Measurements from ENCODE around the gene STXBP1.
A peak's percentile ranks its signal among the peaks of the same experiment; 100 is the strongest.

The STXBP1 gene

GRCh38 chr9:127714951-127715469 lies 102.9 kb downstream of the STXBP1 start:
- DNase-seq (ENCODE audit: insufficient read length) (no peak), FAIRE-seq (peak; percentile 48)
- no peak for TF ChIP-seq POLR2AphosphoS5 (IDR thresholded peaks at IDR 0.05; ENCODE audit: low read depth, low read length)
- TF ChIP-seq POLR2A (IDR thresholded peaks at IDR 0.05; ENCODE audit: low read depth, low read length) = no peak
- no peak for TF ChIP-seq TAF1 (IDR thresholded peaks at IDR 0.05; ENCODE audit: borderline replicate concordance, low read depth, low read length)

GRCh38 chr9:127715470-127716337 lies 103.6 kb downstream of the STXBP1 start, which contains the start of the genes PTRH1 and TTC16:
Gene PTRH1, minus strand, starts transcription at chr9:127715663. Its CDS starts 24 bp downstream, at chr9:127715639.
Gene TTC16, plus strand, starts transcription at chr9:127716079. Its CDS starts 67 bp downstream, at chr9:127716146.
- DNase-seq (ENCODE audit: insufficient read length) = peak; percentile 99
- FAIRE-seq = peak; percentile 100
- 0 out of 2 replicates have a peak, but pooled peaks have one; percentile 22 for TF ChIP-seq POLR2A (IDR thresholded peaks at IDR 0.05; ENCODE audit: low read depth, low read length)
- no peak for TF ChIP-seq TAF1 (IDR thresholded peaks at IDR 0.05; ENCODE audit: borderline replicate concordance, low read depth, low read length)

GRCh38 chr9:127716412-127716811 lies 104.3 kb downstream of the STXBP1 start:
- no peak for FAIRE-seq
- DNase-seq (ENCODE audit: insufficient read length) = no peak
- TF ChIP-seq TAF1 (IDR thresholded peaks at IDR 0.05; ENCODE audit: borderline replicate concordance, low read depth, low read length) = no peak
- TF ChIP-seq POLR2AphosphoS5 (IDR thresholded peaks at IDR 0.05; ENCODE audit: low read depth, low read length) = no peak
- no peak for TF ChIP-seq POLR2A (IDR thresholded peaks at IDR 0.05; ENCODE audit: low read depth, low read length)

GRCh38 chr9:127717766-127718165 lies 105.7 kb downstream of the STXBP1 start:
- FAIRE-seq (no peak), DNase-seq (ENCODE audit: insufficient read length) (no peak)
- TF ChIP-seq POLR2AphosphoS5 (IDR thresholded peaks at IDR 0.05; ENCODE audit: low read depth, low read length) (no peak), POLR2A (IDR thresholded peaks at IDR 0.05; ENCODE audit: low read depth, low read length) (no peak), TAF1 (IDR thresholded peaks at IDR 0.05; ENCODE audit: borderline replicate concordance, low read depth, low read length) (no peak)

- FAIRE-seq (no peak), DNase-seq (ENCODE audit: insufficient read length) (no peak)
- TF ChIP-seq POLR2AphosphoS5 (IDR thresholded peaks at IDR 0.05; ENCODE audit: low read depth, low read length) (no peak), TAF1 (IDR thresholded peaks at IDR 0.05; ENCODE audit: borderline replicate concordance, low read depth, low read length) (no peak)
Measured at GRCh38 chr9:127720031-127720864, 108.2 kb downstream of the STXBP1 start.

GRCh38 chr9:127720865-127721227 lies 108.8 kb downstream of the STXBP1 start:
- TF ChIP-seq TAF1 (IDR thresholded peaks at IDR 0.05; ENCODE audit: borderline replicate concordance, low read depth, low read length) (no peak), POLR2A (IDR thresholded peaks at IDR 0.05; ENCODE audit: low read depth, low read length) (no peak), POLR2AphosphoS5 (IDR thresholded peaks at IDR 0.05; ENCODE audit: low read depth, low read length) (no peak)
- no peak for FAIRE-seq

GRCh38 chr9:127721391-127721821 lies 109.3 kb downstream of the STXBP1 start:
- FAIRE-seq (no peak), DNase-seq (ENCODE audit: insufficient read length) (no peak)
- TF ChIP-seq POLR2A (IDR thresholded peaks at IDR 0.05; ENCODE audit: low read depth, low read length) = no peak
- no peak for TF ChIP-seq TAF1 (IDR thresholded peaks at IDR 0.05; ENCODE audit: borderline replicate concordance, low read depth, low read length)
- TF ChIP-seq POLR2AphosphoS5 (IDR thresholded peaks at IDR 0.05; ENCODE audit: low read depth, low read length) = no peak

More at GRCh38 chr9:127720865-127721227, 108.8 kb downstream of the STXBP1 start:
- DNase-seq (ENCODE audit: insufficient read length) = no peak

- TF ChIP-seq TAF1 (IDR thresholded peaks at IDR 0.05; ENCODE audit: borderline replicate concordance, low read depth, low read length) (no peak), POLR2AphosphoS5 (IDR thresholded peaks at IDR 0.05; ENCODE audit: low read depth, low read length) (no peak), POLR2A (IDR thresholded peaks at IDR 0.05; ENCODE audit: low read depth, low read length) (no peak)
- FAIRE-seq (no peak), DNase-seq (ENCODE audit: insufficient read length) (no peak)
Measured at GRCh38 chr9:127722055-127722745, 110.1 kb downstream of the STXBP1 start.

- FAIRE-seq (no peak), DNase-seq (ENCODE audit: insufficient read length) (no peak)
- TF ChIP-seq POLR2AphosphoS5 (IDR thresholded peaks at IDR 0.05; ENCODE audit: low read depth, low read length) = no peak
- no peak for TF ChIP-seq POLR2A (IDR thresholded peaks at IDR 0.05; ENCODE audit: low read depth, low read length)
- no peak for TF ChIP-seq TAF1 (IDR thresholded peaks at IDR 0.05; ENCODE audit: borderline replicate concordance, low read depth, low read length)
Measured at GRCh38 chr9:127723013-127723412, 110.9 kb downstream of the STXBP1 start.

GRCh38 chr9:127723444-127723843 lies 111.4 kb downstream of the STXBP1 start:
- FAIRE-seq (no peak), DNase-seq (ENCODE audit: insufficient read length) (no peak)
- TF ChIP-seq POLR2A (IDR thresholded peaks at IDR 0.05; ENCODE audit: low read depth, low read length) (no peak), TAF1 (IDR thresholded peaks at IDR 0.05; ENCODE audit: borderline replicate concordance, low read depth, low read length) (no peak), POLR2AphosphoS5 (IDR thresholded peaks at IDR 0.05; ENCODE audit: low read depth, low read length) (no peak)

GRCh38 chr9:127724012-127724411 lies 111.9 kb downstream of the STXBP1 start:
- TF ChIP-seq POLR2A (IDR thresholded peaks at IDR 0.05; ENCODE audit: low read depth, low read length) = no peak
- no peak for TF ChIP-seq TAF1 (IDR thresholded peaks at IDR 0.05; ENCODE audit: borderline replicate concordance, low read depth, low read length)
- TF ChIP-seq POLR2AphosphoS5 (IDR thresholded peaks at IDR 0.05; ENCODE audit: low read depth, low read length) = no peak
- FAIRE-seq = no peak
- no peak for DNase-seq (ENCODE audit: insufficient read length)
